Measurements from ENCODE around the gene KNOP1. TPM values are rescaled to one million over a fixed set of nuclear protein-coding genes. Genes with fewer than 3 reads are reported as not detected.

The KNOP1 gene
- total RNA-seq, 1 experiment from 2014 or later = 13.6 TPM

GRCh38 chr16:19766988-19767387, 49.0 kb upstream of the KNOP1 start:
- Histone ChIP-seq H3K9ac (ENCODE audit: low read length) (no peak overlapping the region), H3K36me3 (ENCODE audit: low read depth, low read length) (no peaks in the 10 kb centered on the region), H2AFZ (ENCODE audit: low read length) (no peak overlapping the region), H3K27me3 (ENCODE audit: low read length) (no peaks in the 10 kb centered on the region), H3K27ac (ENCODE audit: low read length) (no peak overlapping the region), H3K9me3 (ENCODE audit: low read length) (no peaks in the 10 kb centered on the region), H3K9me2 (replicated peaks; ENCODE audit: low read length) (no peaks in the 10 kb centered on the region), H3F3A (ENCODE audit: low read length, unreplicated experiment) (no peaks in the 10 kb centered on the region), H3K4me1 (ENCODE audit: insufficient read depth, low read length) (no peaks in the 10 kb centered on the region), H3K4me2 (ENCODE audit: low read length) (no peak overlapping the region), H4K20me1 (ENCODE audit: low read length) (no peaks in the 10 kb centered on the region), H3K4me3 (ENCODE audit: low read length) (no peak overlapping the region), H3K79me2 (ENCODE audit: low read length) (no peaks in the 10 kb centered on the region)
- TF ChIP-seq CTCF (conservative IDR thresholded peaks at IDR 0.05; ENCODE audit: low read depth, low read length) (no peak), EZH2 (IDR thresholded peaks at IDR 0.05; ENCODE audit: low read length, unreplicated experiment) (no peak), EZH2phosphoT487 (IDR thresholded peaks at IDR 0.05; ENCODE audit: borderline replicate concordance, low read length) (no peak)
- no TSS peak for BruUV-seq (replicated peaks)
- no peak for ATAC-seq
- POLR2A ChIA-PET (ENCODE audit: unreplicated experiment) = no interaction called here
- CTCF ChIA-PET = no interaction called here
- no peak for DNase-seq
- intact Hi-C loops (cut with micrococcal nuclease) = no loop called here

GRCh38 chr16:19766554-19766884, 48.5 kb upstream of the KNOP1 start:
- no peak overlapping the region for H2AFZ ChIP-seq (ENCODE audit: low read length)
- intact Hi-C loops (cut with micrococcal nuclease) = no loop called here
- H3K27me3 ChIP-seq (ENCODE audit: low read length) = no peaks in the 10 kb centered on the region
- no peaks in the 10 kb centered on the region for H3K9me2 ChIP-seq (replicated peaks; ENCODE audit: low read length)
- no peak for TF ChIP-seq EZH2 (IDR thresholded peaks at IDR 0.05; ENCODE audit: low read length, unreplicated experiment)
- no peak for TF ChIP-seq CTCF (conservative IDR thresholded peaks at IDR 0.05; ENCODE audit: low read depth, low read length)
- TF ChIP-seq EZH2phosphoT487 (IDR thresholded peaks at IDR 0.05; ENCODE audit: borderline replicate concordance, low read length) = no peak
- H3K9me3 ChIP-seq (ENCODE audit: low read length) = no peaks in the 10 kb centered on the region
- no peaks in the 10 kb centered on the region for H4K20me1 ChIP-seq (ENCODE audit: low read length)
- H3K36me3 ChIP-seq (ENCODE audit: low read depth, low read length) = no peaks in the 10 kb centered on the region
- H3K9ac ChIP-seq (ENCODE audit: low read length) = no peak overlapping the region
- H3K27ac ChIP-seq (ENCODE audit: low read length) = no peak overlapping the region
- H3K4me2 ChIP-seq (ENCODE audit: low read length) = no peak overlapping the region
- CTCF ChIA-PET = no interaction called here
- DNase-seq (no peak), ATAC-seq (no peak)
- no peaks in the 10 kb centered on the region for H3F3A ChIP-seq (ENCODE audit: low read length, unreplicated experiment)
- no TSS peak for BruUV-seq (replicated peaks)
- POLR2A ChIA-PET (ENCODE audit: unreplicated experiment) = no interaction called here
- no peaks in the 10 kb centered on the region for H3K79me2 ChIP-seq (ENCODE audit: low read length)
- no peaks in the 10 kb centered on the region for H3K4me1 ChIP-seq (ENCODE audit: insufficient read depth, low read length)
- no peak overlapping the region for H3K4me3 ChIP-seq (ENCODE audit: low read length)

- BruUV-seq (replicated peaks) = no TSS peak
- Histone ChIP-seq H3K9me2 (replicated peaks; ENCODE audit: low read length) (no peaks in the 10 kb centered on the region), H3K9ac (ENCODE audit: low read length) (no peak overlapping the region), H3K4me2 (ENCODE audit: low read length) (no peak overlapping the region), H3K79me2 (ENCODE audit: low read length) (no peaks in the 10 kb centered on the region), H3F3A (ENCODE audit: low read length, unreplicated experiment) (no peaks in the 10 kb centered on the region), H4K20me1 (ENCODE audit: low read length) (no peaks in the 10 kb centered on the region), H3K4me1 (ENCODE audit: insufficient read depth, low read length) (no peaks in the 10 kb centered on the region), H3K27me3 (ENCODE audit: low read length) (no peaks in the 10 kb centered on the region), H2AFZ (ENCODE audit: low read length) (no peak overlapping the region), H3K4me3 (ENCODE audit: low read length) (no peak overlapping the region), H3K36me3 (ENCODE audit: low read depth, low read length) (no peaks in the 10 kb centered on the region), H3K9me3 (ENCODE audit: low read length) (no peaks in the 10 kb centered on the region), H3K27ac (ENCODE audit: low read length) (no peak overlapping the region)
- no peak for ATAC-seq
- DNase-seq = no peak
- POLR2A ChIA-PET (ENCODE audit: unreplicated experiment) = no interaction called here
- CTCF ChIA-PET = no interaction called here
- intact Hi-C loops (cut with micrococcal nuclease) = no loop called here
- TF ChIP-seq EZH2 (IDR thresholded peaks at IDR 0.05; ENCODE audit: low read length, unreplicated experiment) (no peak), CTCF (conservative IDR thresholded peaks at IDR 0.05; ENCODE audit: low read depth, low read length) (no peak), EZH2phosphoT487 (IDR thresholded peaks at IDR 0.05; ENCODE audit: borderline replicate concordance, low read length) (no peak)
Observed at GRCh38 chr16:19765860-19766553, 48.0 kb upstream of the KNOP1 start.

All from PC-3 (cell line).